ENCODE measurements around the gene MMS19.

Gene MMS19

GRCh38 chr10:97517778-97518300 is 19.6 kb upstream of the MMS19 start:
- no peak overlapping the region for H2AFZ ChIP-seq (ENCODE audit: low read depth, low read length, severe bottlenecking)

GRCh38 chr10:97517096-97517750 is 19.0 kb upstream of the MMS19 start:
- TF ChIP-seq CTCF (IDR thresholded peaks at IDR 0.05; ENCODE audit: insufficient read depth, low read length, poor library complexity, severe bottlenecking) = no peak
- TF ChIP-seq EZH2phosphoT487 (conservative IDR thresholded peaks at IDR 0.05; ENCODE audit: low read length) = no peak

More at GRCh38 chr10:97517778-97518300, 19.6 kb upstream of the MMS19 start:
- H3K36me3 ChIP-seq (ENCODE audit: low read length) = no peaks in the 10 kb centered on the region
- H3K9me2 ChIP-seq (replicated peaks; ENCODE audit: insufficient read depth, low read length) = no peaks in the 10 kb centered on the region
- no peaks in the 10 kb centered on the region for H4K20me1 ChIP-seq (ENCODE audit: low read depth, low read length)
- no peak overlapping the region for H3K4me2 ChIP-seq (ENCODE audit: low read depth, low read length, poor library complexity, severe bottlenecking)
- H3K27ac ChIP-seq (ENCODE audit: low read depth, low read length) = no peak overlapping the region
- no peak overlapping the region for H3K4me3 ChIP-seq (ENCODE audit: insufficient read depth, low read length, poor library complexity, severe bottlenecking)
- H3K27me3 ChIP-seq (ENCODE audit: low read length) = no peaks in the 10 kb centered on the region
- no peaks in the 10 kb centered on the region for H3K79me2 ChIP-seq (ENCODE audit: insufficient read depth, low read length)
- no peak overlapping the region for H3K9ac ChIP-seq (ENCODE audit: low read length)
- H3F3A ChIP-seq (ENCODE audit: insufficient read depth) = no peaks in the 10 kb centered on the region
- TF ChIP-seq CTCF (IDR thresholded peaks at IDR 0.05; ENCODE audit: insufficient read depth, low read length, poor library complexity, severe bottlenecking) (no peak), EZH2phosphoT487 (conservative IDR thresholded peaks at IDR 0.05; ENCODE audit: low read length) (no peak)
- no peaks in the 10 kb centered on the region for H3K9me3 ChIP-seq (ENCODE audit: insufficient read depth, low read length)

GRCh38 chr10:97515271-97515978 is 17.2 kb upstream of the MMS19 start:
- no peak overlapping the region for H3K27ac ChIP-seq (ENCODE audit: low read depth, low read length)
- TF ChIP-seq EZH2phosphoT487 (conservative IDR thresholded peaks at IDR 0.05; ENCODE audit: low read length) (no peak), CTCF (IDR thresholded peaks at IDR 0.05; ENCODE audit: insufficient read depth, low read length, poor library complexity, severe bottlenecking) (no peak)
- H3K9me2 ChIP-seq (replicated peaks; ENCODE audit: insufficient read depth, low read length) = no peaks in the 10 kb centered on the region
- H3K4me2 ChIP-seq (ENCODE audit: low read depth, low read length, poor library complexity, severe bottlenecking) = no peak overlapping the region
- no peak overlapping the region for H3K4me3 ChIP-seq (ENCODE audit: insufficient read depth, low read length, poor library complexity, severe bottlenecking)
- H3K79me2 ChIP-seq (ENCODE audit: insufficient read depth, low read length) = no peaks in the 10 kb centered on the region
- H3K9ac ChIP-seq (ENCODE audit: low read length) = no peak overlapping the region
- H3F3A ChIP-seq (ENCODE audit: insufficient read depth) = no peaks in the 10 kb centered on the region
- no peaks in the 10 kb centered on the region for H3K9me3 ChIP-seq (ENCODE audit: insufficient read depth, low read length)
- H2AFZ ChIP-seq (ENCODE audit: low read depth, low read length, severe bottlenecking) = no peak overlapping the region
- H3K27me3 ChIP-seq (ENCODE audit: low read length) = no peaks in the 10 kb centered on the region
- no peaks in the 10 kb centered on the region for H4K20me1 ChIP-seq (ENCODE audit: low read depth, low read length)
- no peaks in the 10 kb centered on the region for H3K36me3 ChIP-seq (ENCODE audit: low read length)

More at GRCh38 chr10:97517096-97517750, 19.0 kb upstream of the MMS19 start:
- no peaks in the 10 kb centered on the region for H3K27me3 ChIP-seq (ENCODE audit: low read length)
- no peaks in the 10 kb centered on the region for H3K79me2 ChIP-seq (ENCODE audit: insufficient read depth, low read length)
- H3K27ac ChIP-seq (ENCODE audit: low read depth, low read length) = no peak overlapping the region
- no peak overlapping the region for H2AFZ ChIP-seq (ENCODE audit: low read depth, low read length, severe bottlenecking)
- H3K9me2 ChIP-seq (replicated peaks; ENCODE audit: insufficient read depth, low read length) = no peaks in the 10 kb centered on the region
- no peaks in the 10 kb centered on the region for H3K9me3 ChIP-seq (ENCODE audit: insufficient read depth, low read length)
- H3F3A ChIP-seq (ENCODE audit: insufficient read depth) = no peaks in the 10 kb centered on the region
- H4K20me1 ChIP-seq (ENCODE audit: low read depth, low read length) = no peaks in the 10 kb centered on the region
- no peaks in the 10 kb centered on the region for H3K36me3 ChIP-seq (ENCODE audit: low read length)
- no peak overlapping the region for H3K4me3 ChIP-seq (ENCODE audit: insufficient read depth, low read length, poor library complexity, severe bottlenecking)
- H3K9ac ChIP-seq (ENCODE audit: low read length) = no peak overlapping the region
- H3K4me2 ChIP-seq (ENCODE audit: low read depth, low read length, poor library complexity, severe bottlenecking) = no peak overlapping the region

All from SU-DHL-6 (cell line).